Stimulated activated CD4-positive, alpha-beta T cell treated with anti-CD3 and anti-CD28 coated beads, Interleukin-1b, Interleukin-23, amount 100 ng/mL, for 1 hour (primary cell): ENCODE measurements around the gene EHMT1.
"Not testable (repeated sequence)": the region's sequence is repeated elsewhere in the genome, so short reads cannot be mapped to it uniquely, and the experiment has no call there.

Experiments used
- DNase-seq, 2 donors: peaks; one replicate each; pipeline ENCODE4 v3.0.0-alpha.2; 2020; ENCODE audit warnings: low read depth in 2 of 2

Gene EHMT1

GRCh38 chr9:137883977-137884376 is 265.2 kb downstream of the EHMT1 start:
- not testable (repeated sequence) for DNase-seq

- DNase-seq: not testable (repeated sequence)
Observed at GRCh38 chr9:137884547-137884946, 265.7 kb downstream of the EHMT1 start.

- DNase-seq: not testable (repeated sequence)
Observed at GRCh38 chr9:137885121-137885520, 266.3 kb downstream of the EHMT1 start.
